Measurements from ENCODE around the gene DKKL1. TPM values are rescaled to one million over a fixed set of nuclear protein-coding genes. Genes with fewer than 3 reads are reported as not detected.
"Not testable (repeated sequence)": the region's sequence is repeated elsewhere in the genome, so short reads cannot be mapped to it uniquely, and the experiment has no call there.

The DKKL1 gene
- total and polyA plus RNA-seq, 4 donors = 0.69 TPM; not detected in 3

GRCh38 chr19:49328741-49329140, 34.9 kb upstream of the DKKL1 start:
- no peak overlapping the region for H3K27ac ChIP-seq (ENCODE audit: low read depth in 1 of 2, low read length in 2 of 2)
- no peak for DNase-seq
- H3K9me3 ChIP-seq (ENCODE audit: control insufficient read depth, low read length) = no peaks in the 10 kb centered on the region
- no peaks in the 10 kb centered on the region for H3K36me3 ChIP-seq (ENCODE audit: control insufficient read depth in 1 of 2, insufficient read depth in 2 of 2, low read length in 1 of 2)
- H3K4me1 ChIP-seq (ENCODE audit: control insufficient read depth in 1 of 2, insufficient read depth in 2 of 2, low read length in 2 of 2) = no peaks in the 10 kb centered on the region
- ATAC-seq (ENCODE audit: low FRiP score) = no peak
- H3K27me3 ChIP-seq (ENCODE audit: control insufficient read depth in 1 of 2, insufficient read depth in 2 of 2, low read length in 1 of 2) = no peaks in the 10 kb centered on the region
- intact Hi-C loops (cut with DNase I) = no loop called here
- WGBS, 2 donors = 94 to 95% methylated on average over 2 of the region's 2 CpGs
- no peak overlapping the region for H3K4me3 ChIP-seq (ENCODE audit: low read length in 2 of 2)

GRCh38 chr19:49331187-49331586, 32.5 kb upstream of the DKKL1 start:
- H3K36me3 ChIP-seq (ENCODE audit: control insufficient read depth in 1 of 2, insufficient read depth in 2 of 2, low read length in 1 of 2); intact Hi-C loops (cut with DNase I); ATAC-seq (ENCODE audit: low FRiP score); H3K27ac ChIP-seq (ENCODE audit: low read depth in 1 of 2, low read length in 2 of 2); H3K4me3 ChIP-seq (ENCODE audit: low read length in 2 of 2); H3K9me3 ChIP-seq (ENCODE audit: control insufficient read depth, low read length); H3K4me1 ChIP-seq (ENCODE audit: control insufficient read depth in 1 of 2, insufficient read depth in 2 of 2, low read length in 2 of 2); H3K27me3 ChIP-seq (ENCODE audit: control insufficient read depth in 1 of 2, insufficient read depth in 2 of 2, low read length in 1 of 2): not testable (repeated sequence)
- DNase-seq = peak; percentile 4 to 5
- WGBS, 2 donors = 96% methylated on average over 4 of the region's 4 CpGs

- ATAC-seq (ENCODE audit: low FRiP score) (no peak), DNase-seq (peak; percentile 54 to 58)
- intact Hi-C loops (cut with DNase I) = no loop called here
- H3K9me3 ChIP-seq (ENCODE audit: control insufficient read depth, low read length) = no peaks in the 10 kb centered on the region
- H3K27ac ChIP-seq (ENCODE audit: low read depth in 1 of 2, low read length in 2 of 2) = no peak overlapping the region
- WGBS, 2 donors = 78 to 88% methylated on average over 2 of the region's 2 CpGs
- H3K4me1 ChIP-seq (ENCODE audit: control insufficient read depth in 1 of 2, insufficient read depth in 2 of 2, low read length in 2 of 2) = no peaks in the 10 kb centered on the region
- H3K27me3 ChIP-seq (ENCODE audit: control insufficient read depth in 1 of 2, insufficient read depth in 2 of 2, low read length in 1 of 2) = no peaks in the 10 kb centered on the region
- H3K36me3 ChIP-seq (ENCODE audit: control insufficient read depth in 1 of 2, insufficient read depth in 2 of 2, low read length in 1 of 2) = no peaks in the 10 kb centered on the region
- H3K4me3 ChIP-seq (ENCODE audit: low read length in 2 of 2) = no peak overlapping the region
These were observed 32.0 kb upstream of the DKKL1 start for GRCh38 chr19:49331616-49332055.

- intact Hi-C loops (cut with DNase I) = not testable (repeated sequence)
- DNase-seq = peak; percentile 10 to 19
These were observed 30.8 kb upstream of the DKKL1 start for GRCh38 chr19:49332691-49333417.

GRCh38 chr19:49333418-49333805, 30.3 kb upstream of the DKKL1 start:
- peak; percentile 26 to 42 for DNase-seq
- Histone ChIP-seq H3K27me3 (ENCODE audit: control insufficient read depth in 1 of 2, insufficient read depth in 2 of 2, low read length in 1 of 2) (no peaks in the 10 kb centered on the region), H3K9me3 (ENCODE audit: control insufficient read depth, low read length) (no peaks in the 10 kb centered on the region), H3K4me3 (ENCODE audit: low read length in 2 of 2) (no peak overlapping the region), H3K4me1 (ENCODE audit: control insufficient read depth in 1 of 2, insufficient read depth in 2 of 2, low read length in 2 of 2) (no peaks in the 10 kb centered on the region), H3K27ac (ENCODE audit: low read depth in 1 of 2, low read length in 2 of 2) (no peak overlapping the region), H3K36me3 (ENCODE audit: control insufficient read depth in 1 of 2, insufficient read depth in 2 of 2, low read length in 1 of 2) (no peaks in the 10 kb centered on the region)
- ATAC-seq (ENCODE audit: low FRiP score) = no peak
- 73% methylated on average over 3 of the region's 3 CpGs for WGBS, 2 donors
- intact Hi-C loops (cut with DNase I) = no loop called here

More at GRCh38 chr19:49332691-49333417, 30.8 kb upstream of the DKKL1 start:
- H3K9me3 ChIP-seq (ENCODE audit: control insufficient read depth, low read length); H3K27ac ChIP-seq (ENCODE audit: low read depth in 1 of 2, low read length in 2 of 2); H3K36me3 ChIP-seq (ENCODE audit: control insufficient read depth in 1 of 2, insufficient read depth in 2 of 2, low read length in 1 of 2); ATAC-seq (ENCODE audit: low FRiP score); H3K4me1 ChIP-seq (ENCODE audit: control insufficient read depth in 1 of 2, insufficient read depth in 2 of 2, low read length in 2 of 2); H3K27me3 ChIP-seq (ENCODE audit: control insufficient read depth in 1 of 2, insufficient read depth in 2 of 2, low read length in 1 of 2); H3K4me3 ChIP-seq (ENCODE audit: low read length in 2 of 2): not testable (repeated sequence)
- 91 to 92% methylated on average over 13 of the region's 13 CpGs for WGBS, 2 donors

- ATAC-seq (ENCODE audit: low FRiP score) = peak; percentile 11
- peak; percentile 56 to 72 for DNase-seq
- intact Hi-C loops (cut with DNase I) = no loop called here
- Histone ChIP-seq H3K4me3 (ENCODE audit: low read length in 2 of 2) (no peak overlapping the region), H3K9me3 (ENCODE audit: control insufficient read depth, low read length) (no peaks in the 10 kb centered on the region), H3K4me1 (ENCODE audit: control insufficient read depth in 1 of 2, insufficient read depth in 2 of 2, low read length in 2 of 2) (no peaks in the 10 kb centered on the region), H3K27me3 (ENCODE audit: control insufficient read depth in 1 of 2, insufficient read depth in 2 of 2, low read length in 1 of 2) (no peaks in the 10 kb centered on the region), H3K36me3 (ENCODE audit: control insufficient read depth in 1 of 2, insufficient read depth in 2 of 2, low read length in 1 of 2) (no peaks in the 10 kb centered on the region), H3K27ac (ENCODE audit: low read depth in 1 of 2, low read length in 2 of 2) (no peak overlapping the region)
- WGBS, 2 donors = 51 to 64% methylated on average over 8 of the region's 8 CpGs
These were observed 29.8 kb upstream of the DKKL1 start for GRCh38 chr19:49333811-49334288.

- intact Hi-C loops (cut with DNase I) = no loop called here
- Histone ChIP-seq H3K27ac (ENCODE audit: low read depth in 1 of 2, low read length in 2 of 2) (no peak within 1 kb of the TSS), H3K9me3 (ENCODE audit: control insufficient read depth, low read length) (no peaks in the 10 kb centered on the region), H3K4me1 (ENCODE audit: control insufficient read depth in 1 of 2, insufficient read depth in 2 of 2, low read length in 2 of 2) (no peaks in the 10 kb centered on the region), H3K36me3 (ENCODE audit: control insufficient read depth in 1 of 2, insufficient read depth in 2 of 2, low read length in 1 of 2) (no peaks in the 10 kb centered on the region), H3K4me3 (ENCODE audit: low read length in 2 of 2) (no peak within 1 kb of the TSS), H3K27me3 (ENCODE audit: control insufficient read depth in 1 of 2, insufficient read depth in 2 of 2, low read length in 1 of 2) (no peaks in the 10 kb centered on the region)
- 80 to 81% methylated on average over 13 of the region's 13 CpGs for WGBS, 2 donors
- DNase-seq (peak; percentile 58 to 71), ATAC-seq (ENCODE audit: low FRiP score) (no peak)
These were observed 28.4 kb upstream of the DKKL1 start, which contains the start of gene CD37 for GRCh38 chr19:49335071-49335783. TSS of gene CD37 (plus strand) at chr19:49335406. CDS start at chr19:49335541, 135 bp downstream.

- ATAC-seq (ENCODE audit: low FRiP score) = no peak
- peak; percentile 26 to 57 for DNase-seq
- 79 to 86% methylated on average over 14 of the region's 14 CpGs for WGBS, 2 donors
- H3K4me3 ChIP-seq (ENCODE audit: low read length in 2 of 2) = no peak overlapping the region
- H3K36me3 ChIP-seq (ENCODE audit: control insufficient read depth in 1 of 2, insufficient read depth in 2 of 2, low read length in 1 of 2) = no peaks in the 10 kb centered on the region
- H3K27me3 ChIP-seq (ENCODE audit: control insufficient read depth in 1 of 2, insufficient read depth in 2 of 2, low read length in 1 of 2) = no peaks in the 10 kb centered on the region
- no peaks in the 10 kb centered on the region for H3K4me1 ChIP-seq (ENCODE audit: control insufficient read depth in 1 of 2, insufficient read depth in 2 of 2, low read length in 2 of 2)
- H3K27ac ChIP-seq (ENCODE audit: low read depth in 1 of 2, low read length in 2 of 2) = no peak overlapping the region
- no peaks in the 10 kb centered on the region for H3K9me3 ChIP-seq (ENCODE audit: control insufficient read depth, low read length)
- intact Hi-C loops (cut with DNase I) = no loop called here
These were observed 27.7 kb upstream of the DKKL1 start for GRCh38 chr19:49335784-49336481.

Data from aorta (tissue), 5 donors.